ENCODE measurements around the gene CUX1. TPM values are rescaled to one million over a fixed set of nuclear protein-coding genes. Genes with fewer than 3 reads are reported as not detected.

Gene CUX1
- total RNA-seq, 1 donor from 2014 or later, result 66.4 TPM

DNA sequence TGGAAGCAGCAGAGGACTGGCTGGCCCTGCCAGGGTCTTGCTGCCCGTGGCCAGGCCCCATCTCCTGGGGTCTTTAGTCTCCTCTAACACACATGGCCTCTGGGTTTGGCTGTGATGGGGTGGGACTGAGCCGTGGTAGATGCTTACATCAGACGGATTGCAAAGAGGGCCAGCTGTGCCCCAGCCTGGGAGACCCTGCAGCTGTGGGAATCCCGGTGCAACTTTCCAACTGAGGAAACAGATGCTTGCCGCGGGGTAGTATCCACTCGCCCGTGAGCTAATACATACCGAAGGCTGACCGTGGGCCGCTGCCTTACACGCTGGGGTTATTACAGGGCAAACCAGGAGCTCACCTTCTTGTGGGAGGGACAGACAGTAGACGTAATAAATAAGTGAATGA, 445.1 kb downstream of the CUX1 start:
- Mint-ChIP-seq H3K27ac (no peak overlapping the region), H3K4me3 (no peak overlapping the region), H3K27me3 (ENCODE audit: insufficient read depth, low read depth) (peaks cover 5% of the 10 kb centered on the region), H3K9me3 (no peaks in the 10 kb centered on the region), H3K36me3 (peaks cover 1% of the 10 kb centered on the region), H3K4me1 (peaks cover 34% of the 10 kb centered on the region)
- peaks cover 12% of the 10 kb centered on the region for H3F3A ChIP-seq (ENCODE audit: low read depth)
- peaks cover 3% of the 10 kb centered on the region for H3K4me1 ChIP-seq
- H2AFZ ChIP-seq (replicated peaks), result no peak overlapping the region
- H3K9me3 ChIP-seq (ENCODE audit: low read depth), result no peaks in the 10 kb centered on the region
- no peak for DNase-seq (ENCODE audit: low spot score)
- TF ChIP-seq CTCF (IDR thresholded peaks at IDR 0.05) (no peak), EZH2phosphoT487 (IDR thresholded peaks at IDR 0.05) (no peak), EZH2 (IDR thresholded peaks at IDR 0.05) (no peak)
- no peak overlapping the region for H3K9ac ChIP-seq
- no peak overlapping the region for H3K27ac ChIP-seq
- H4K20me1 ChIP-seq (ENCODE audit: low read depth), result no peaks in the 10 kb centered on the region
- H3K4me3 ChIP-seq, result no peak overlapping the region
- no peak overlapping the region for H3K4me2 ChIP-seq
- no peaks in the 10 kb centered on the region for H3K36me3 ChIP-seq
- no peaks in the 10 kb centered on the region for H3K79me2 ChIP-seq (ENCODE audit: low read depth)
- H3K27me3 ChIP-seq, result no peaks in the 10 kb centered on the region

DNA sequence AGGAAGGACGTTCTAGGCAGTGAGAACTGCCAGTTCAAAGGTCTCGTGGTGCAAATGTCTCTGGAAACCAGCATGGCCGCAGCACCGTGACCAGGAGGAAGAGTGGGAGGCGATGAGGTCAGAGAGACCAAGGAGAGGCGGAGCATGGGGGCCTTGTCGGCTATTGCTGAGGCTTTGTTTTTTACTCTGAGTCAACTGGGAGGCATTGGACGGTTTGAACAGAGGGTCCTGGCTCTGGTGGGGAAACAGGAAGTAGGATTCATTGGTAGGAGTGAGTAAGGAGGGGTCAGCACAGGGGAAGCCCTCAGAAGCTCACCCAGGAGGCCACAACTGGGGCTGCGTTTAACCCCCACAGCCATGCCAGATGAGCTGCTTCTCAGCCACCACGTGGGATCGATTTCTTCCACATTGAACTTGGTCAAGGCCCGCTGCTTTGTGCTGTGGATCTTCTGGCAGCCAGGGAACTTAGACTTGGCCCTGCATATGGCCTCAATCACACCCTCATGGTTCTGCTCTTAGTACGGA, 447.0 kb downstream of the CUX1 start:
- Mint-ChIP-seq H3K4me1 (peaks cover 30% of the 10 kb centered on the region), H3K4me3 (no peak overlapping the region), H3K36me3 (no peaks in the 10 kb centered on the region), H3K9me3 (no peaks in the 10 kb centered on the region), H3K27ac (no peak overlapping the region), H3K27me3 (ENCODE audit: insufficient read depth, low read depth) (peaks cover 3% of the 10 kb centered on the region)
- Histone ChIP-seq H2AFZ (replicated peaks) (no peak overlapping the region), H3K9ac (no peak overlapping the region), H3K27me3 (no peaks in the 10 kb centered on the region), H3K4me2 (no peak overlapping the region), H3K27ac (no peak overlapping the region), H3K36me3 (no peaks in the 10 kb centered on the region), H3K79me2 (ENCODE audit: low read depth) (no peaks in the 10 kb centered on the region), H3F3A (ENCODE audit: low read depth) (peaks cover 3% of the 10 kb centered on the region), H3K9me3 (ENCODE audit: low read depth) (no peaks in the 10 kb centered on the region), H3K4me1 (peaks cover 3% of the 10 kb centered on the region), H4K20me1 (ENCODE audit: low read depth) (no peaks in the 10 kb centered on the region), H3K4me3 (no peak overlapping the region)
- DNase-seq (ENCODE audit: low spot score), result no peak
- no peak for TF ChIP-seq EZH2 (IDR thresholded peaks at IDR 0.05)
- no peak for TF ChIP-seq EZH2phosphoT487 (IDR thresholded peaks at IDR 0.05)
- TF ChIP-seq CTCF (IDR thresholded peaks at IDR 0.05), result no peak

GRCh38 chr7:102266541-102266940, 449.1 kb downstream of the CUX1 start:
- Mint-ChIP-seq H3K27me3 (ENCODE audit: insufficient read depth, low read depth) (peaks cover 2% of the 10 kb centered on the region), H3K36me3 (no peaks in the 10 kb centered on the region), H3K4me1 (peaks cover 25% of the 10 kb centered on the region), H3K27ac (no peak overlapping the region), H3K4me3 (no peak overlapping the region), H3K9me3 (no peaks in the 10 kb centered on the region)
- no peaks in the 10 kb centered on the region for H3K9me3 ChIP-seq (ENCODE audit: low read depth)
- H3K4me2 ChIP-seq, result no peak overlapping the region
- H3K36me3 ChIP-seq, result no peaks in the 10 kb centered on the region
- no peak overlapping the region for H3K9ac ChIP-seq
- no peaks in the 10 kb centered on the region for H3K4me1 ChIP-seq
- no peak for TF ChIP-seq EZH2 (IDR thresholded peaks at IDR 0.05)
- no peak overlapping the region for H2AFZ ChIP-seq (replicated peaks)
- no peaks in the 10 kb centered on the region for H4K20me1 ChIP-seq (ENCODE audit: low read depth)
- H3F3A ChIP-seq (ENCODE audit: low read depth), result no peaks in the 10 kb centered on the region
- H3K27ac ChIP-seq, result no peak overlapping the region
- no peaks in the 10 kb centered on the region for H3K79me2 ChIP-seq (ENCODE audit: low read depth)
- no peaks in the 10 kb centered on the region for H3K27me3 ChIP-seq
- no peak overlapping the region for H3K4me3 ChIP-seq
- DNase-seq (ENCODE audit: low spot score), result no peak

GRCh38 chr7:102268635-102269034, 451.2 kb downstream of the CUX1 start:
- H3K27ac ChIP-seq, result no peak overlapping the region

More at GRCh38 chr7:102268635-102269034, 451.2 kb downstream of the CUX1 start:
- no peaks in the 10 kb centered on the region for H3K4me1 ChIP-seq
- Mint-ChIP-seq H3K9me3 (no peaks in the 10 kb centered on the region), H3K36me3 (no peaks in the 10 kb centered on the region), H3K27me3 (ENCODE audit: insufficient read depth, low read depth) (peaks cover 2% of the 10 kb centered on the region), H3K4me3 (no peak overlapping the region), H3K27ac (no peak overlapping the region), H3K4me1 (peaks cover 24% of the 10 kb centered on the region)
- no peak overlapping the region for H3K4me2 ChIP-seq
- no peaks in the 10 kb centered on the region for H4K20me1 ChIP-seq (ENCODE audit: low read depth)
- no peaks in the 10 kb centered on the region for H3K27me3 ChIP-seq
- no peaks in the 10 kb centered on the region for H3K36me3 ChIP-seq
- H3K79me2 ChIP-seq (ENCODE audit: low read depth), result no peaks in the 10 kb centered on the region
- H3F3A ChIP-seq (ENCODE audit: low read depth), result no peaks in the 10 kb centered on the region
- no peak overlapping the region for H3K9ac ChIP-seq
- H2AFZ ChIP-seq (replicated peaks), result no peak overlapping the region
- no peak overlapping the region for H3K4me3 ChIP-seq
- DNase-seq (ENCODE audit: low spot score), result no peak
- no peaks in the 10 kb centered on the region for H3K9me3 ChIP-seq (ENCODE audit: low read depth)
- TF ChIP-seq EZH2 (IDR thresholded peaks at IDR 0.05) (no peak), EZH2phosphoT487 (IDR thresholded peaks at IDR 0.05) (no peak), CTCF (IDR thresholded peaks at IDR 0.05) (no peak)

Measured in neural progenitor cell (in vitro differentiated cells).